Measurements from ENCODE around the gene TOR1A. TPM values are rescaled to one million over a fixed set of nuclear protein-coding genes. Genes with fewer than 3 reads are reported as not detected.

The TOR1A gene
- total RNA-seq, 6 donors from 2014 or later = 15.6 to 56.5 (median 34.7) TPM

GRCh38 chr9:129769669-129770068 is 54.3 kb downstream of the TOR1A start:
- Histone ChIP-seq H3K4me1 (peaks cover 0 to 4% (median 0%) of the 10 kb centered on the region in 4 donors), H3K4me3 (no peak overlapping the region), H3K36me3 (no peaks in the 10 kb centered on the region), H3K27ac (no peak overlapping the region), H3K9me3 (no peaks in the 10 kb centered on the region), H3K27me3 (no peaks in the 10 kb centered on the region)
- TF ChIP-seq POLR2A (IDR thresholded peaks at IDR 0.05) (no peak), EP300 (IDR thresholded peaks at IDR 0.05) (no peak), POLR2AphosphoS5 (IDR thresholded peaks at IDR 0.05) (no peak), CTCF (IDR thresholded peaks at IDR 0.05) (no peak)
- DNase-seq (no peak), ATAC-seq (ENCODE audit: low FRiP score in 2 of 2) (no peak)
- 84 to 92% methylated on average over 5 of the region's 5 CpGs for WGBS, 2 donors

GRCh38 chr9:129768486-129768885 is 55.5 kb downstream of the TOR1A start:
- Histone ChIP-seq H3K4me1 (peaks cover 0 to 3% (median 2%) of the 10 kb centered on the region in 4 donors), H3K4me3 (no peak overlapping the region), H3K36me3 (no peaks in the 10 kb centered on the region), H3K27ac (no peak overlapping the region), H3K9me3 (no peaks in the 10 kb centered on the region), H3K27me3 (no peaks in the 10 kb centered on the region)
- WGBS, 2 donors = 96 to 97% methylated on average over 6 of the region's 6 CpGs
- no peak for ATAC-seq (ENCODE audit: low FRiP score in 2 of 2)
- DNase-seq = no peak
- TF ChIP-seq POLR2A (IDR thresholded peaks at IDR 0.05) (no peak), CTCF (IDR thresholded peaks at IDR 0.05) (no peak), EP300 (IDR thresholded peaks at IDR 0.05) (no peak), POLR2AphosphoS5 (IDR thresholded peaks at IDR 0.05) (no peak)

- Histone ChIP-seq H3K27ac (no peak overlapping the region), H3K36me3 (no peaks in the 10 kb centered on the region), H3K4me3 (no peak overlapping the region), H3K9me3 (no peaks in the 10 kb centered on the region), H3K27me3 (no peaks in the 10 kb centered on the region), H3K4me1 (peaks cover 12 to 22% (median 19%) of the 10 kb centered on the region in 4 donors)
- 89 to 95% methylated on average over 4 of the region's 4 CpGs for WGBS, 2 donors
- DNase-seq (no peak), ATAC-seq (ENCODE audit: low FRiP score in 2 of 2) (no peak)
- no peak for TF ChIP-seq EP300 (IDR thresholded peaks at IDR 0.05)
- no peak for TF ChIP-seq POLR2A (IDR thresholded peaks at IDR 0.05)
- no peak for TF ChIP-seq CTCF (IDR thresholded peaks at IDR 0.05)
- TF ChIP-seq POLR2AphosphoS5 (IDR thresholded peaks at IDR 0.05) = no peak
Observed at GRCh38 chr9:129765764-129766317, 58.1 kb downstream of the TOR1A start.

- H3K36me3 ChIP-seq = no peaks in the 10 kb centered on the region
- WGBS, 2 donors = 61 to 66% methylated on average over 13 of the region's 13 CpGs
- ATAC-seq (ENCODE audit: low FRiP score in 2 of 2) (peak; percentile 61 to 66), DNase-seq (peak in 1 of 2 donors; percentile 58)
- no peak overlapping the region for H3K4me3 ChIP-seq
- H3K27ac ChIP-seq = peak overlapping the region; percentile 55 to 70 (median 64)
- no peaks in the 10 kb centered on the region for H3K9me3 ChIP-seq
- H3K27me3 ChIP-seq = no peaks in the 10 kb centered on the region
- TF ChIP-seq EP300 (IDR thresholded peaks at IDR 0.05) = no peak
- no peak for TF ChIP-seq POLR2AphosphoS5 (IDR thresholded peaks at IDR 0.05)
- no peak for TF ChIP-seq CTCF (IDR thresholded peaks at IDR 0.05)
- TF ChIP-seq POLR2A (IDR thresholded peaks at IDR 0.05) = no peak
- peaks cover 12 to 22% (median 19%) of the 10 kb centered on the region in 4 donors for H3K4me1 ChIP-seq
Observed at GRCh38 chr9:129762985-129763926, 60.7 kb downstream of the TOR1A start.

Small RNA genes lying within 50 kb of the gene (small RNA-seq; reads per million reads assigned to genes)
- 0 to 0.07 (median 0) reads per million in 4 donors for gene MIR6855

Other genes starting within 250 kb of the TOR1A start
- not detected for gene C9orf50, start 203.0 kb downstream of the TOR1A start, total RNA-seq
- 10 to 100 TPM; 15.0 to 37.7 (median 23.6) TPM for gene NTMT1, start 198.0 kb downstream of the TOR1A start, total RNA-seq
- 10 to 100 TPM; 15.4 to 51.3 (median 21.9) TPM for gene ASB6, start 182.0 kb downstream of the TOR1A start, total RNA-seq
- gene PRRX2, start 158.5 kb downstream of the TOR1A start, total RNA-seq = 1 to 10 TPM in 2 of 6 donors, under 1 TPM in 1, not detected in 3; 0.61 to 5.8 (median 1.3) TPM
- gene PTGES, start 71.1 kb downstream of the TOR1A start, total RNA-seq = 1 to 10 TPM in 5 of 6 donors, under 1 TPM in 1; 0.76 to 4.2 (median 2.5) TPM
- gene TOR1B, start 21.0 kb downstream of the TOR1A start, total RNA-seq = 10 to 100 TPM; 13.0 to 37.4 (median 25.0) TPM
- gene C9orf78, start 11.1 kb upstream of the TOR1A start, total RNA-seq = 10 to 100 TPM; 17.8 to 66.6 (median 36.5) TPM
- 10 to 100 TPM; 17.3 to 75.4 (median 26.2) TPM for gene USP20, start 11.3 kb upstream of the TOR1A start, total RNA-seq
- 10 to 100 TPM; 34.8 to 85.4 (median 51.6) TPM for gene FNBP1, start 219.1 kb upstream of the TOR1A start, total RNA-seq
- gene GPR107, start 229.8 kb upstream of the TOR1A start, total RNA-seq = 10 to 100 TPM; 26.5 to 44.4 (median 35.3) TPM